Cortex of kidney (tissue), 1 donor: ENCODE measurements around the gene CFAP58.
"Not testable (repeated sequence)": the region's sequence is repeated elsewhere in the genome, so short reads cannot be mapped to it uniquely, and the experiment has no call there.

ENCODE experiments used
- DNase-seq: peaks from one replicate; lab custom pipeline; 2025; lab: John Stamatoyannopoulos, UW

Gene CFAP58

GRCh38 chr10:104435822-104436221 lies 82.2 kb downstream of the CFAP58 start:
- DNase-seq: no peak

- no peak for DNase-seq
These were observed 83.6 kb downstream of the CFAP58 start for GRCh38 chr10:104437226-104437625.

- DNase-seq: no peak
These were observed 86.6 kb downstream of the CFAP58 start for GRCh38 chr10:104440221-104440620.

DNA sequence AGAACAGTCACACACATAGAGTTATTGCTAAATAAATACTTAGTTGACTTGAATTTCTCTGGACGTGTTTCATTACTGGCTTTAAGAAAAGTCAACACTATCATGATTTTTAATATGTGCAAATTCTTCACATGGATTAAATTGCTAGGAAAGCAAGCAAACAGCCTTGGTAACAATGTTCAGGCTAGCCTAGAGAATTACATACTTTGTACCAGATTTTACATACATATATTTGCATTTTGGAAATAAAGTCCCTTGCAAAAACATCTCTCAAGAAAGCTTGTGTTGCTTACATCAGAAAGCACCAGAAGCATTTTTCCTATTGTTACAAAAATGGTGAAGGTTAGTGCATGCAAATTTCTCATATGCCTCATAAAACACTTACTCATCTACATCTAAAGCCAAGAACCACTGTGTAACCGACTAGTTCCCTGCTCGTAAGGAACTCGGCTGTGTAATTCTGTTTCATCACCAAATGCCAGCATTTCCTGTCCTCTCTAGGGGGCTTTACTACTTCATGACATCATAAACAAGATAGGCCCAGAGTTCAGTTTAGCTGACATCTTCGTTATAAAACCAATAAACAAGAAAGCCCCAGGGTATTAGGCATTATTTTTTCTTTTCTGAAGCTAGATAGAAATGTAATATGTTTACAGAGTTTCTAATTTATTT lies 87.8 kb downstream of the CFAP58 start:
- DNase-seq: no peak

DNA sequence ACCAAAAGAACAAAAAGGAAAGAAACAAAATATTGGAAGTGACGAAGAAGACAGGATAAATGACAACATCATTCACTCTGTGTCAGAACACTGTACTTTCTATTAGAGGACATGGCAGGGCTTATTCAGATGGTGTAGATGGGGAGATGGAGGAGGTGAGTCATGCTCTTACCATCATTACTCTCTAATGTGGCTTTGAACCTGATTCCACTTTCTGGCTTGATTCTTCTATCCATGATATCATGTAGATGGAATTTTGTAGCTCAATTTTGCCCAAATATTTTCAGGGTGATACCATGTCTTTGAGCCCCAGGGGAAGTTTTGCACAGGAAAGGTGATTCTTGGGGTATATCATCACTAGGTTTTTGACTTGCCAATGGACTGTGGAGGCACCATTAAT lies 91.7 kb downstream of the CFAP58 start:
- no peak for DNase-seq

GRCh38 chr10:104446151-104446550 lies 92.5 kb downstream of the CFAP58 start:
- no peak for DNase-seq

GRCh38 chr10:104447331-104447730 lies 93.7 kb downstream of the CFAP58 start:
- DNase-seq: no peak

DNA sequence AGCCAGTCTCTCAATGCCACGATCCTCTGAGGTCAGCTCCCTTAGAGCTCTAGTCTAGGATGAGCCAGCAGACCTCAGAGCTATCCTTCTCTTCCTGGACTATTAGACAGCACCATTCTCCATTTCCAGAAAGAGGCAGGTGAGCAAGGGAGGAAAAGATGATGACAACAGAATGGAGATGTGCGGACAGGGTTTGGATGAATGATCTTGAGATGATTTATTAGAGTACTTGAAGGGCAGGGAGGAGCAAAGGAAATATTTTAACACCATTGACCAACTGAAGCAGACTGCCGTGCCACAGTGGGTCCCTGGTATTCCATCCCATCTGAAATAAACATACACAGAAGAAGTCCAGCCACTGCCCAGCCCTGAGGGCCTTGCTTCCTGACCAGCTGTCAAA lies 94.3 kb downstream of the CFAP58 start:
- no peak for DNase-seq

GRCh38 chr10:104449391-104449790 lies 95.8 kb downstream of the CFAP58 start:
- DNase-seq: no peak

- no peak for DNase-seq
These were observed 96.9 kb downstream of the CFAP58 start for GRCh38 chr10:104450490-104450889.

DNA sequence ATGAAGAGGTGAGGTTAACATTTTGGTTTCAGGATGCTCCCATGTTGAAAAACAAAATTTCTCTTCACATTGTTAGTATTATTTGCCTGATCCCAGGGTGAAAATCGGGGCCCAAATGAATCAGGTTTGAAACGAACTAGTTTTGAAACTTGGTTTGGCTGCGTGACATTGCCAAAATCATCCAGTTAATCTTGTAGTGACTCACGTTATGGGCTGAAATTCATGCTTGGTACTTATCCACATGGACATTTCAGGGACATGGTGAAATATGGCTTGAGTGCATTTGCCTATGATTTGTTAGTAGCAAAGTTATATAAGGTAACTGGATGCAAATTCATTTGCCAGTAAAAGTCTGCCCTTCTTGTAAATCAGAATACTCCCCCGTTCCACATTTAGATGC lies 97.3 kb downstream of the CFAP58 start:
- DNase-seq: no peak

- no peak for DNase-seq
These were observed 99.3 kb downstream of the CFAP58 start for GRCh38 chr10:104452977-104453376.

DNA sequence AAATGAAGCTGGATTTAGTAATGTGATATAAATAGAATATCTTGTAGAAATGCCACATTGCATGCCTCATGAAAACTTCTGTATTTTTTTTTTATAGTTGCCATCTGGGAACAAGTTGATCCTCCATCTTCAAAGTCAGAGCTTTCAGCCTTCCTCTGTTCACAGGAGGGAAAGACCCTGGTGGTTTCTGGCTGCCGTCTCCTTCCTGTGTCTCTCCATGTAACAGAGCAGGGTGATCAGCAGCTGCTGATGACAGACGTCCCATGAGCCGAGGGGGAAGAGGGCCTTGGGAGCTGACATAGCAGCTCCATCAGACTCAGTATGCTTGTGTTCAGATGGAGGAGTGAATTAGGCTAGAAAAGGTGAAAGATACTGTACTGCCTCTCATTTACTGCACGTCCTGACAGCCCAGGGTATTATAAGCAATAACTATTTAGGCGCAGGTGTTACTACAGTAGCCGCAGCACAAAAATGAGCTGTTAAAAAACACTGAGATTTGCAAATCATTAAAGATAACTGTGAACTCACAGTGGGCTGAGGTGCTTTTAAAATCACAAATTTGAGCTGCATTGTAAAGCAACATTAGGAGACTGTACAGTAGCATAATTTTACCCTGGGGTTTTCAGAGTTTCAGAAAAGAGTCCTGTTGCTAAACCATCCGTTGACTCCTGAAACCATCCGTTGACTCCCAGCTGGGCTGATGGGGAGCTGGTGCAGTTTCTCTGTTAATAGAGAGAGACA lies 103.3 kb downstream of the CFAP58 start:
- no peak for DNase-seq

DNA sequence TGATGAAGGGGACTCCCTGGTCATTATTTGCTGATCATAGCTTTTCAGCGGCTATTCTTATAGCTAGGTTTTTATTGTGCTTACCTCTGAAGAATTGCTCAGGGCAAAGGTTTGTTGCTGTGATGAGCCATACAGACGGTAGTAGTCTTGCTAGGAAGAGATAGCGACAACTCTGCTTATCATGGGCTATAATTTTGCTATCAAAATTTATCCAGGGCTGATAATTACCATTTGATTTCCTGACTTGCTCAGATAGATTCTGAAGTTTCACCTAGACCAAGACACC lies 103.9 kb downstream of the CFAP58 start:
- no peak for DNase-seq

DNA sequence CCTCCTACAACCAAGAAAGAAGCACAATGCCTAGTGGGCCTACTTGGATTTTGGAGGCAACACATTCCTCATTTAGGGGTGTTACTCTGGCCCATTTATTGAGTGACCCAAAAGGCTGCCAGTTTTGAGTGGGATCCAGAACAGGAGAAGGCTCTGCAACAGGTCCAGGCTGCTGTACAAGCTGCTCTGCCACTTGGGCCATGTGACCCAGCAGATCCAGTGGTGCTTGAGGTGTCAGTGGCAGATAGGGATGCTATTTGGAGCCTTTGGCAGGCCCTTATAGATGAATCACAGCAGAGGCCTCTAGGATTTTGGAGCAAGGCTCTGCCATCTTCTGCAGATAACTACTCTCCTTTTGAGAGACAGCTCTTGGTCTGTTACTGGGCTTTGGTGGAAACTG lies 111.9 kb downstream of the CFAP58 start:
- not testable (repeated sequence) for DNase-seq

DNA sequence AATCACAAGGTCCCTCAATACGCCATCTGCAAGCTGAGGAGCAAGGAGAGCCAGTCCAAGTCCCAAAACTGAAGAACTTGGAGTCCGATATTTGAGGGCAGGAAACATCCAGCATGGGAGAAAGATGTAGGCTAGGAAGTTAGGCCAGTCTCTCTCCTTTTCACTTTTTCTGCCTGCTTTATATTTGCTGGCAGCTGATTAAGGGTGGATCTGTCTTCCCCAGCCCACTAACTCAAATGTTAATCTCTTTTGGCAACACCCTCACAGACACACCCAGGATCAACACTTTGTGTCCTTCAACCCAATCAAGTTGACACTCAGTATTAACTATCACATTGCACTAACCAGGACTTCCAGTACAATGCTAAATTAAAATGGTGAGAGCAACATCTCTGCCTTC lies 115.2 kb downstream of the CFAP58 start:
- DNase-seq: not testable (repeated sequence)

DNA sequence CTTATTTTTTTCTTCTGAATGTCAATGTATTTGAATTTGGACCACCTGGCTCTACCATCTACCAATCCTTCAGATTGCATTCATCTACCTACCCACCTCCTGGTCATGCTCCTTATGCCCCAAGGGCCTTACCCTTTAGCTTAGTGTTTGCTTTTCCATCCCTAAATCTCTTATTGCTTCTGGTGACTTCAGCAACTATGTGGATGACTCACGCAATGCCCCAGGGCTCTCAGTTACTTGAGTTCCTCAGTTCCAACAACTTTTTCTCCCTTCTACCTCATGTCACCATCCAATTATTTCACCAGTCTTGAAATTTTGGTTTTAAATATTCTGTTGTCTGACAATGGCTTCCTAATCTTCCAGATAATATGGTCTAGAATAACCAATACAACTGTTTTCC lies 118.9 kb downstream of the CFAP58 start:
- no peak for DNase-seq

GRCh38 chr10:104472957-104473745 lies 119.5 kb downstream of the CFAP58 start:
- DNase-seq: no peak

DNA sequence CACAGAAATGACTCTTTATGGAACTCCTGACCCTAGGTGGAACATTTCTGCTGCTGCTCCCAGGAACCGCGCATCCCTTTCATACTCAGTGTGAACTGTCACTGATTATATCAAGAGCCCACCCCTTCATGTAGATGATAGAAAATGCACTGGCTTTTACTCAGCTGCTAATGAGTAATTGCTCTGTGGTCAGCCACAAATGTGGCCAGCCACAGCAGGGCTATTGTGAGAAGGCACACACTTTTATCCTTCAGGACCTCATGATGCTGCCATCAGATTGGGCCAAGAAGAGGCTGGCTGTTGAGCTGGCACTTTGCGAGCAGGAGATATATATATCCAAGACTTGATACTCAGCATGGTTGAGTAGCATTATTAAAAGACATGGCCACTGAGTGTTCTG lies 124.7 kb downstream of the CFAP58 start:
- no peak for DNase-seq

DNA sequence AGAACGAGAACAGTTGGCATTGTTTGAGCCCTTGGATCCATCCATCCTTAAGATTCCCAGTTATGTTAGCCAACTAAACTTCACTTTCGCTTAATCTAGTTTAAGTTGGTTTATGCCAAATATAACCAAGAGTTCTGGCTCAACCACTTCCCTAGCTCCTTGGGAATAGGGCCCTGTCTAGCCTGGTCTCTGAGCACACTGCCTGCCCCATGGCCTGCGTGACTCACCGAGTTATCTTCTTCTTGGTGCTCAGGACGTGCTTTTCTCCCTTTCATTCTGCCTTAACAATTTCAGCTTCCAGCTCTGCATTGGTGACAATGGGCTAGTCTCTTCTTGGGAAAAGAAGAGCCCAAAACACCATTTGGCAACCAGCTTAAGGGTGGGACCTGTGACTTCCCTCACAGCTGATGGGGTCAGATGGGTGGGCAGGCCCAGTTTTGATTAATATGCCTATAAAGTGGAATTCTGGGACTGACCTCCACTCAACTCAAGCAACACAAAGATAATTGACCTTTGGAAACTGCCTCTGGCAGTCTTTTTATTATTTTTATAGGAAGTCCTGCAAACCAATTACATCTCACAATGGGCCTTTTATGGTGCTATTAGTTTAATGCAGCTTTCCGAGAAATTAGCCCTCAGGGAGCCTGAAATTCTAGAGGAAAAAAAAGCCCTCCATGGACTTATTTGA lies 126.4 kb downstream of the CFAP58 start:
- no peak for DNase-seq

GRCh38 chr10:104480797-104481196 lies 127.2 kb downstream of the CFAP58 start:
- no peak for DNase-seq

GRCh38 chr10:104483582-104483981 lies 129.9 kb downstream of the CFAP58 start:
- DNase-seq: no peak

- DNase-seq: no peak
These were observed 132.0 kb downstream of the CFAP58 start for GRCh38 chr10:104485632-104486031.
